K562 (cell line): ENCODE results near the gene MIS18A. TPM values are rescaled to one million over a fixed set of nuclear protein-coding genes. Genes with fewer than 3 reads are reported as not detected.

Experiments
- ATAC-seq: fragments of 200-7000 bp; cut with Tn5 transposase; 3 replicates; pipeline ENCODE4 v1.9.1; 2020; ENCODE audit warnings: moderate library complexity
- BruUV-seq: library from RNA; stranded (reverse); fragments of 400-500 nt; replicated peaks from 2 replicates; lab custom pipeline; 2021; lab: Mats Ljungman, UMichigan
- CTCF ChIA-PET: fragments of 300-600 bp; formaldehyde crosslinking; extraction: SDS; loops from one replicate; lab custom pipeline; 2021; ENCODE audit warnings: low intra/inter-chr PET ratio; lab: Yijun Ruan, JAX
- POLR2A ChIA-PET: fragments of 300-600, 350-650 bp; sonication (Branson Sonifier 250); formaldehyde crosslinking; extraction: SDS; loops from one replicate; lab custom pipeline; 2021; ENCODE audit warnings: antibody characterized with exemption, inconsistent platforms; lab: Yijun Ruan, JAX
- DNase-seq, 4 experiments: peaks; one replicate each; pipeline versions ENCODE4 v3.0.0 to v3.0.0-alpha.2; 2011 to 2018; ENCODE audit warnings: low spot score in 3 of 4, mixed read lengths in 3 of 4; ENCODE audit errors: extremely low read depth in 1 of 4
- FAIRE-seq: peaks from 2 replicates; lab custom pipeline; 2011; peaks lifted over from hg19 to GRCh38; lab: Jason Lieb, UNC
- H2AFZ ChIP-seq: 2 replicates; pipeline ENCODE4 v1.6.0; 2011; ENCODE audit warnings: low read depth, low read length, control low read depth, inconsistent platforms
- H3K27ac ChIP-seq: fragments of 200-600 bp; 3 replicates; pipeline ENCODE4 v1.8.0; 2011; ENCODE audit warnings: low read depth, mild to moderate bottlenecking, control low read depth, inconsistent platforms, low read length, moderate library complexity, mixed read lengths; ENCODE audit errors: extremely low read depth
- H3K27me3 ChIP-seq, 2 experiments: fragments of 300-600 bp in 1 of 2; 2 replicates in 1 of 2; 3 replicates in 1 of 2; pipeline versions ENCODE4 v1.6.0 to v1.8.0; 2011; ENCODE audit warnings: inconsistent platforms in 2 of 2, low read length in 2 of 2, mild to moderate bottlenecking in 1 of 2, mixed read lengths in 1 of 2, moderate library complexity in 1 of 2; ENCODE audit not compliant: control insufficient read depth in 2 of 2, insufficient read depth in 2 of 2
- H3K36me3 ChIP-seq: fragments of 300-600 bp; 3 replicates; pipeline ENCODE4 v1.8.0; 2011; ENCODE audit warnings: mild to moderate bottlenecking, low read length, inconsistent platforms; ENCODE audit not compliant: control insufficient read depth, insufficient read depth
- H3K4me1 ChIP-seq, 2 experiments: fragments of 200-600 bp in 1 of 2; replicated peaks in 1 of 2; 2 replicates in 1 of 2; 3 replicates in 1 of 2; pipeline versions ENCODE4 v1.5.1 to v1.8.0; 2011; ENCODE audit warnings: inconsistent platforms in 2 of 2, low read length in 2 of 2, mild to moderate bottlenecking in 1 of 2, mixed read lengths in 1 of 2, moderate library complexity in 1 of 2; ENCODE audit not compliant: control insufficient read depth in 2 of 2, insufficient read depth in 2 of 2
- H3K4me2 ChIP-seq: 2 replicates; pipeline ENCODE4 v1.6.1; 2011; ENCODE audit warnings: low read length, control low read depth, inconsistent platforms, mixed read lengths; ENCODE audit not compliant: insufficient read depth
- H3K4me3 ChIP-seq: fragments of 200-600 bp; sonication (generic), shearing (Covaris generic); 2 replicates; pipeline ENCODE4 v1.5.1; 2016; ENCODE audit warnings: control low read depth, inconsistent platforms
- H3K79me2 ChIP-seq: fragments of 200-600 bp; 3 replicates; pipeline ENCODE4 v1.8.0; 2011; ENCODE audit warnings: low read length, inconsistent platforms; ENCODE audit not compliant: control insufficient read depth, insufficient read depth
- H3K9ac ChIP-seq, 2 experiments: 2 replicates each; pipeline versions ENCODE4 v1.6.0 to v1.6.1; 2011; ENCODE audit warnings: low read depth in 2 of 2, low read length in 2 of 2, control low read depth in 1 of 2, inconsistent platforms in 1 of 2, mild to moderate bottlenecking in 1 of 2, mixed read lengths in 1 of 2; ENCODE audit not compliant: insufficient read depth in 1 of 2
- H3K9me1 ChIP-seq: one replicate; pipeline ENCODE4 v1.6.0; 2011; ENCODE audit warnings: inconsistent platforms, mild to moderate bottlenecking, low read length, moderate library complexity; ENCODE audit not compliant: control insufficient read depth, insufficient read depth
- H3K9me3 ChIP-seq: replicated peaks from 2 replicates; pipeline ENCODE4 v1.5.1; 2011; ENCODE audit warnings: low read depth, low read length, inconsistent platforms; ENCODE audit not compliant: control insufficient read depth, insufficient read depth
- H4K20me1 ChIP-seq: replicated peaks from 2 replicates; pipeline ENCODE4 v1.6.1; 2011; ENCODE audit warnings: low read length, inconsistent platforms, mixed read lengths; ENCODE audit not compliant: control insufficient read depth, insufficient read depth
- CBFA2T3 ChIP-seq: fragments of 450-650 bp; IDR thresholded peaks from 2 replicates; pipeline ENCODE4 v1.6.1; 2017
- CC2D1A ChIP-seq: fragments of 450-650 bp; IDR thresholded peaks from 2 replicates; pipeline ENCODE4 v1.6.1; 2017; ENCODE audit warnings: mild to moderate bottlenecking
- EZH2 ChIP-seq: IDR thresholded peaks from 2 replicates; pipeline ENCODE4 v1.6.1; 2012; ENCODE audit warnings: low read depth, mild to moderate bottlenecking, inconsistent platforms, low read length, borderline replicate concordance
- HLTF ChIP-seq: fragments of 450-650 bp; IDR thresholded peaks from 2 replicates; pipeline ENCODE4 v1.6.1; 2016
- HNRNPLL ChIP-seq: fragments of 200-400 bp; formaldehyde crosslinking; IDR thresholded peaks from 2 replicates; pipeline ENCODE4 v1.6.1; 2017; ENCODE audit warnings: low read length, low read depth, mild to moderate bottlenecking; ENCODE audit not compliant: poor library complexity, severe bottlenecking
- LARP7 ChIP-seq: fragments of 450-650 bp; IDR thresholded peaks from 2 replicates; pipeline ENCODE4 v1.6.1; 2016
- TRIM24 ChIP-seq, 2 experiments: fragments of 450-650 bp; IDR thresholded peaks; 2 replicates each; pipeline ENCODE4 v1.6.1; 2016
- ZKSCAN1 ChIP-seq: fragments of 150-350 bp; IDR thresholded peaks from 2 replicates; pipeline ENCODE4 v1.6.1; 2016; ENCODE audit warnings: low read depth, low read length
- WGBS: fragments of 100-300 bp; shearing (Covaris generic); methylation state at CpG from one replicate; pipeline ENCODE4 v1.1.6; 2016; ENCODE audit warnings: low coverage, mixed read lengths; ENCODE audit not compliant: insufficient coverage; ENCODE audit errors: missing lambda C conversion rate; 5-methylcytosine and 5-hydroxymethylcytosine counted together
- in situ Hi-C: fragments of 300-500 bp; cut with MboI; formaldehyde crosslinking; loops from 4 replicates; pipeline ENCODE4 v1.15.0; 2018; ENCODE audit warnings: inconsistent platforms, mixed read lengths
- intact Hi-C: fragments of 100-400 bp; cut with micrococcal nuclease; formaldehyde crosslinking; loops from 2 replicates; pipeline ENCODE4 v1.14.2; 2022
- polyA plus RNA-seq, 8 experiments: library from polyadenylated mRNA; depleted of rRNA in 4 of 8; stranded (reverse) in 5 of 8; unstranded in 3 of 8; fragments of >200 nt; fragmentation: Nextera tagmentation in 2 of 8; fragmentation: Illumina TruSeq in 1 of 8; extraction: Ambion mirVana in 2 of 8; extraction: Trizol in 1 of 8; gene quantifications; 2 replicates each; pipeline versions ENCODE4 v1.2.1 to v1.2.3, GENCODE V29; 2011 to 2014; ENCODE audit warnings: inconsistent platforms in 1 of 8, missing spikeins in 1 of 8
- total RNA-seq, 7 experiments: library from RNA; depleted of rRNA in 6 of 7; stranded (reverse); fragments of >200 nt in 6 of 7; fragmentation: Illumina TruSeq in 2 of 7; extraction: Trizol in 2 of 7; gene quantifications; 2 replicates each; pipeline versions ENCODE4 v1.2.1 to v1.2.3, GENCODE V29; 2011 to 2021; ENCODE audit warnings: low replicate concordance in 1 of 7
- TF ChIP-seq, protein P1 (sequence below), 2 experiments: fragments of 450-650 bp in 1 of 2; IDR thresholded peaks; 2 replicates each; pipeline ENCODE4 v1.6.1; 2011 to 2017; ENCODE audit warnings: low read depth in 2 of 2, antibody characterized with exemption in 1 of 2, borderline replicate concordance in 1 of 2, low read length in 1 of 2, mild to moderate bottlenecking in 1 of 2, mixed read lengths in 1 of 2; ENCODE audit not compliant: control insufficient read depth in 1 of 2
- TF ChIP-seq, protein P2 (sequence below): fragments of 450-650 bp; IDR thresholded peaks from 2 replicates; pipeline ENCODE4 v1.6.1; 2016; ENCODE audit warnings: low read depth
- TF ChIP-seq, protein P3 (sequence below): fragments of 250-450 bp; sonication (Bioruptor Pico); IDR thresholded peaks from 2 replicates; pipeline ENCODE4 v1.5.0; 2021

The MIS18A gene
- total and polyA plus RNA-seq, 9 of the 15 experiments (the other 6 are each of a cell fraction or from before 2014, with no cell fraction given), result 17.7 to 75.3 (median 60.3) TPM

DNA sequence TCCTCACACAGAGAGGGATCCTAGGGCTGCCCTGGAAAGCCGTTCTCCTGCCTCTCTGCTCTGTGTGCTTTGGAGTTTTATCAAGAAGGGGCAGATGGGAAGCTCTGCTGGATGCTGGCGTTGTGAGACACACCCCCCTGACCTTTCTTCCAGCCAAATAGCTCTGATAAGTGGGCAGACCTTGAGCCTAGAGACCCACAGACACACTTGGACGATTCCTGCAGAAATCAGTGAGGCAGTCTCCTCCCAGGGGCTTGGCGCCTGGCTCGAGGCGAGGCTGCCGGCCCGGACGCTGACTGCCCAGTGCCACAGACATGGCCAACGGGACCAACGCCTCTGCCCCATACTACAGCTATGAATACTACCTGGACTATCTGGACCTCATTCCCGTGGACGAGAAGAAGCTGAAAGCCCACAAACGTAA is 19.8 kb upstream of the MIS18A start, which contains the start of gene MRAP:
Gene MRAP, plus strand, starts transcription at position 198 of the 424 bp plus-strand sequence. Its CDS starts 117 bp downstream, at position 315.
- CTCF ChIA-PET, result no interaction called here
- Histone ChIP-seq H3K4me2 (no peak within 1 kb of the TSS), H3K9me3 (peaks cover 6% of the 10 kb centered on the region), H2AFZ (no peak within 1 kb of the TSS), H3K9ac (peak within 1 kb of the TSS in 1 of 2 experiments; percentile 62; a peak in 2 of 4 replicates), H4K20me1 (no peaks in the 10 kb centered on the region), H3K27ac (no peak within 1 kb of the TSS), H3K4me1 (peaks cover 2 to 11% of the 10 kb centered on the region in 2 experiments; a peak in 4 of 5 replicates), H3K27me3 (no peaks in the 10 kb centered on the region), H3K36me3 (peaks cover 30% of the 10 kb centered on the region), H3K9me1 (peaks cover 3% of the 10 kb centered on the region), H3K79me2 (no peaks in the 10 kb centered on the region), H3K4me3 (no peak within 1 kb of the TSS)
- ATAC-seq (peak; percentile 74), FAIRE-seq (no peak), DNase-seq (peak in 3 of 4 experiments; percentile 11 to 61 (median 46))
- BruUV-seq, result no TSS peak
- WGBS, result 54% methylated on average over 14 of the region's 14 CpGs
- in situ Hi-C loops (no loop called here), intact Hi-C loops (loop anchor here (10.0 kb wide), 1 partner anchor 286 kb away; the partner anchor contains the start of gene TCP10L)
- POLR2A ChIA-PET, result interaction anchor here (0.6 to 2.1 kb wide), 4 partner anchors 9 to 636 kb away, joined by 3 to 7 read pairs (median 5); partner anchors contain the start of gene MIS18A
- no peak for TF ChIP-seq HNRNPLL
- peak; percentile 64 for TF ChIP-seq CBFA2T3
- TF ChIP-seq, protein P1, sequence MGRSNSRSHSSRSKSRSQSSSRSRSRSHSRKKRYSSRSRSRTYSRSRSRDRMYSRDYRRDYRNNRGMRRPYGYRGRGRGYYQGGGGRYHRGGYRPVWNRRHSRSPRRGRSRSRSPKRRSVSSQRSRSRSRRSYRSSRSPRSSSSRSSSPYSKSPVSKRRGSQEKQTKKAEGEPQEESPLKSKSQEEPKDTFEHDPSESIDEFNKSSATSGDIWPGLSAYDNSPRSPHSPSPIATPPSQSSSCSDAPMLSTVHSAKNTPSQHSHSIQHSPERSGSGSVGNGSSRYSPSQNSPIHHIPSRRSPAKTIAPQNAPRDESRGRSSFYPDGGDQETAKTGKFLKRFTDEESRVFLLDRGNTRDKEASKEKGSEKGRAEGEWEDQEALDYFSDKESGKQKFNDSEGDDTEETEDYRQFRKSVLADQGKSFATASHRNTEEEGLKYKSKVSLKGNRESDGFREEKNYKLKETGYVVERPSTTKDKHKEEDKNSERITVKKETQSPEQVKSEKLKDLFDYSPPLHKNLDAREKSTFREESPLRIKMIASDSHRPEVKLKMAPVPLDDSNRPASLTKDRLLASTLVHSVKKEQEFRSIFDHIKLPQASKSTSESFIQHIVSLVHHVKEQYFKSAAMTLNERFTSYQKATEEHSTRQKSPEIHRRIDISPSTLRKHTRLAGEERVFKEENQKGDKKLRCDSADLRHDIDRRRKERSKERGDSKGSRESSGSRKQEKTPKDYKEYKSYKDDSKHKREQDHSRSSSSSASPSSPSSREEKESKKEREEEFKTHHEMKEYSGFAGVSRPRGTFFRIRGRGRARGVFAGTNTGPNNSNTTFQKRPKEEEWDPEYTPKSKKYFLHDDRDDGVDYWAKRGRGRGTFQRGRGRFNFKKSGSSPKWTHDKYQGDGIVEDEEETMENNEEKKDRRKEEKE (IDR thresholded peaks at IDR 0.05; ENCODE audit: borderline replicate concordance in 1 of 2, control insufficient read depth in 1 of 2, low read depth in 2 of 2, low read length in 1 of 2), result no peak
- TF ChIP-seq EZH2, result no peak
- TF ChIP-seq, protein P2, sequence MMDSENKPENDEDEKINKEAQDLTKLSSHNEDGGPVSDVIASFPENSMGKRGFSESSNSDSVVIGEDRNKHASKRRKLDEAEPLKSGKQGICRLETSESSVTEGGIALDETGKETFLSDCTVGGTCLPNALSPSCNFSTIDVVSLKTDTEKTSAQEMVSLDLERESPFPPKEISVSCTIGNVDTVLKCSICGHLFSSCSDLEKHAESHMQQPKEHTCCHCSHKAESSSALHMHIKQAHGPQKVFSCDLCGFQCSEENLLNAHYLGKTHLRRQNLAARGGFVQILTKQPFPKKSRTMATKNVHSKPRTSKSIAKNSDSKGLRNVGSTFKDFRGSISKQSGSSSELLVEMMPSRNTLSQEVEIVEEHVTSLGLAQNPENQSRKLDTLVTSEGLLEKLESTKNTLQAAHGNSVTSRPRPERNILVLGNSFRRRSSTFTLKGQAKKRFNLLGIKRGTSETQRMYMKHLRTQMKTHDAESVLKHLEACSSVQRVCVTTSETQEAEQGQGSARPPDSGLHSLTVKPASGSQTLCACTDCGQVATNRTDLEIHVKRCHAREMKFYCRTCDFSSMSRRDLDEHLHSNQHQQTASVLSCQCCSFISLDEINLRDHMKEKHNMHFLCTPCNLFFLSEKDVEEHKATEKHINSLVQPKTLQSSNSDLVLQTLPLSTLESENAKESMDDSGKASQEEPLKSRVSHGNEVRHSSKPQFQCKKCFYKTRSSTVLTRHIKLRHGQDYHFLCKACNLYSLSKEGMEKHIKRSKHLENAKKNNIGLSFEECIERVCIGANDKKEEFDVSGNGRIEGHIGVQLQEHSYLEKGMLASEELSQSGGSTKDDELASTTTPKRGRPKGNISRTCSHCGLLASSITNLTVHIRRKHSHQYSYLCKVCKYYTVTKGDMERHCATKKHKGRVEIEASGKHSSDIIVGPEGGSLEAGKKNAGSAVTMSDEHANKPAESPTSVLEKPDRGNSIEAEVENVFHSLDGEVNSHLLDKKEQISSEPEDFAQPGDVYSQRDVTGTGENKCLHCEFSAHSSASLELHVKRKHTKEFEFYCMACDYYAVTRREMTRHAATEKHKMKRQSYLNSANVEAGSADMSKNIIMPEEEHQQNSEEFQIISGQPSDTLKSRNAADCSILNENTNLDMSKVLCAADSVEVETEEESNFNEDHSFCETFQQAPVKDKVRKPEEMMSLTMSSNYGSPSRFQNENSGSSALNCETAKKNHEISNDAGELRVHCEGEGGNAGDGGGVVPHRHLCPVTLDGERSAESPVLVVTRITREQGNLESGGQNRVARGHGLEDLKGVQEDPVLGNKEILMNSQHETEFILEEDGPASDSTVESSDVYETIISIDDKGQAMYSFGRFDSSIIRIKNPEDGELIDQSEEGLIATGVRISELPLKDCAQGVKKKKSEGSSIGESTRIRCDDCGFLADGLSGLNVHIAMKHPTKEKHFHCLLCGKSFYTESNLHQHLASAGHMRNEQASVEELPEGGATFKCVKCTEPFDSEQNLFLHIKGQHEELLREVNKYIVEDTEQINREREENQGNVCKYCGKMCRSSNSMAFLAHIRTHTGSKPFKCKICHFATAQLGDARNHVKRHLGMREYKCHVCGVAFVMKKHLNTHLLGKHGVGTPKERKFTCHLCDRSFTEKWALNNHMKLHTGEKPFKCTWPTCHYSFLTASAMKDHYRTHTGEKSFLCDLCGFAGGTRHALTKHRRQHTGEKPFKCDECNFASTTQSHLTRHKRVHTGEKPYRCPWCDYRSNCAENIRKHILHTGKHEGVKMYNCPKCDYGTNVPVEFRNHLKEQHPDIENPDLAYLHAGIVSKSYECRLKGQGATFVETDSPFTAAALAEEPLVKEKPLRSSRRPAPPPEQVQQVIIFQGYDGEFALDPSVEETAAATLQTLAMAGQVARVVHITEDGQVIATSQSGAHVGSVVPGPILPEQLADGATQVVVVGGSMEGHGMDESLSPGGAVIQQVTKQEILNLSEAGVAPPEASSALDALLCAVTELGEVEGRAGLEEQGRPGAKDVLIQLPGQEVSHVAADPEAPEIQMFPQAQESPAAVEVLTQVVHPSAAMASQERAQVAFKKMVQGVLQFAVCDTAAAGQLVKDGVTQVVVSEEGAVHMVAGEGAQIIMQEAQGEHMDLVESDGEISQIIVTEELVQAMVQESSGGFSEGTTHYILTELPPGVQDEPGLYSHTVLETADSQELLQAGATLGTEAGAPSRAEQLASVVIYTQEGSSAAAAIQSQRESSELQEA, result no peak
- no peak for TF ChIP-seq LARP7
- no peak for TF ChIP-seq CC2D1A
- TF ChIP-seq TRIM24 (IDR thresholded peaks at IDR 0.05), result no peak
- TF ChIP-seq, protein P3, sequence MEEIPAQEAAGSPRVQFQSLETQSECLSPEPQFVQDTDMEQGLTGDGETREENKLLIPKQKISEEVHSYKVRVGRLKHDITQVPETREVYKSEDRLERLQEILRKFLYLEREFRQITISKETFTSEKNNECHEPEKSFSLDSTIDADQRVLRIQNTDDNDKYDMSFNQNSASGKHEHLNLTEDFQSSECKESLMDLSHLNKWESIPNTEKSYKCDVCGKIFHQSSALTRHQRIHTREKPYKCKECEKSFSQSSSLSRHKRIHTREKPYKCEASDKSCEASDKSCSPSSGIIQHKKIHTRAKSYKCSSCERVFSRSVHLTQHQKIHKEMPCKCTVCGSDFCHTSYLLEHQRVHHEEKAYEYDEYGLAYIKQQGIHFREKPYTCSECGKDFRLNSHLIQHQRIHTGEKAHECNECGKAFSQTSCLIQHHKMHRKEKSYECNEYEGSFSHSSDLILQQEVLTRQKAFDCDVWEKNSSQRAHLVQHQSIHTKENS (CRISPR knock-in tag), result no peak
- no peak for TF ChIP-seq HLTF
- TF ChIP-seq ZKSCAN1, result no peak
